ENCODE measurements around the gene TBX21. TPM values are rescaled to one million over a fixed set of nuclear protein-coding genes. Genes with fewer than 3 reads are reported as not detected.

Gene TBX21
- polyA plus RNA-seq, 3 donors from 2014 or later = 199 to 385 (median 225) TPM

- peaks cover 0 to 1% (median 0%) of the 10 kb centered on the region in 3 donors for H3K36me3 Mint-ChIP-seq
- peak overlapping the region; percentile 89 to 99 (median 91) for H3K4me3 Mint-ChIP-seq
- peak overlapping the region; percentile 92 to 99 (median 96) for H3K27ac Mint-ChIP-seq
- H3K4me1 Mint-ChIP-seq = peaks cover 89 to 93% of the 10 kb centered on the region in 2 donors
- peaks cover 26 to 65% (median 52%) of the 10 kb centered on the region in 3 donors for H3K27me3 Mint-ChIP-seq (ENCODE audit: low read depth in 3 of 3)
- peak in 1 of 3 donors; percentile 32 for DNase-seq
- no peaks in the 10 kb centered on the region for H3K9me3 Mint-ChIP-seq
These were observed 30.5 kb upstream of the TBX21 start for GRCh38 chr17:47702391-47702995.

- Mint-ChIP-seq H3K4me1 (peaks cover 92 to 93% of the 10 kb centered on the region in 2 donors), H3K27me3 (ENCODE audit: low read depth in 3 of 3) (peaks cover 26 to 65% (median 52%) of the 10 kb centered on the region in 3 donors), H3K4me3 (peak overlapping the region; percentile 76 to 99 (median 90)), H3K36me3 (peaks cover 0 to 6% (median 0%) of the 10 kb centered on the region in 3 donors), H3K27ac (peak overlapping the region; percentile 92 to 99 (median 97)), H3K9me3 (no peaks in the 10 kb centered on the region)
- peak; percentile 83 to 86 (median 83) for DNase-seq
These were observed 29.8 kb upstream of the TBX21 start for GRCh38 chr17:47703191-47703591.

- no peak for DNase-seq
- Mint-ChIP-seq H3K27ac (peak overlapping the region; percentile 92 to 99 (median 97)), H3K9me3 (no peaks in the 10 kb centered on the region), H3K4me3 (peak overlapping the region; percentile 76 to 99 (median 90)), H3K27me3 (ENCODE audit: low read depth in 3 of 3) (peaks cover 26 to 64% (median 50%) of the 10 kb centered on the region in 3 donors), H3K4me1 (peaks cover 88 to 89% of the 10 kb centered on the region in 2 donors), H3K36me3 (peaks cover 0 to 6% (median 0%) of the 10 kb centered on the region in 3 donors)
These were observed 29.4 kb upstream of the TBX21 start for GRCh38 chr17:47703671-47704070.

GRCh38 chr17:47704116-47704515, 28.9 kb upstream of the TBX21 start:
- peak; percentile 56 to 65 (median 58) for DNase-seq
- peaks cover 84% of the 10 kb centered on the region in 2 donors for H3K4me1 Mint-ChIP-seq
- H3K9me3 Mint-ChIP-seq = no peaks in the 10 kb centered on the region
- peaks cover 23 to 59% (median 46%) of the 10 kb centered on the region in 3 donors for H3K27me3 Mint-ChIP-seq (ENCODE audit: low read depth in 3 of 3)
- peak overlapping the region; percentile 92 to 99 (median 97) for H3K27ac Mint-ChIP-seq
- H3K4me3 Mint-ChIP-seq = peak overlapping the region; percentile 76 to 99 (median 90)
- H3K36me3 Mint-ChIP-seq = peaks cover 0 to 6% (median 0%) of the 10 kb centered on the region in 3 donors

- Mint-ChIP-seq H3K27me3 (ENCODE audit: low read depth in 3 of 3) (peaks cover 23 to 59% (median 44%) of the 10 kb centered on the region in 3 donors), H3K36me3 (peaks cover 3 to 6% (median 3%) of the 10 kb centered on the region in 3 donors), H3K4me3 (peak overlapping the region; percentile 76 to 99 (median 90)), H3K9me3 (no peaks in the 10 kb centered on the region), H3K27ac (peak overlapping the region; percentile 92 to 99 (median 97)), H3K4me1 (peaks cover 82% of the 10 kb centered on the region in 2 donors)
- DNase-seq = peak in 1 of 3 donors; percentile 33
These were observed 28.3 kb upstream of the TBX21 start for GRCh38 chr17:47704736-47705135.

GRCh38 chr17:47705536-47706530, 27.2 kb upstream of the TBX21 start:
- Mint-ChIP-seq H3K4me1 (peaks cover 82 to 86% of the 10 kb centered on the region in 2 donors), H3K27ac (peak overlapping the region; percentile 92 to 99 (median 97)), H3K4me3 (peak overlapping the region; percentile 76 to 99 (median 90)), H3K9me3 (no peaks in the 10 kb centered on the region), H3K36me3 (peaks cover 6 to 11% (median 10%) of the 10 kb centered on the region in 3 donors), H3K27me3 (ENCODE audit: low read depth in 3 of 3) (peaks cover 20 to 49% (median 33%) of the 10 kb centered on the region in 3 donors)
- peak in 1 of 3 donors; percentile 41 for DNase-seq

GRCh38 chr17:47707056-47707804, 25.8 kb upstream of the TBX21 start:
- Mint-ChIP-seq H3K36me3 (peaks cover 6 to 13% (median 12%) of the 10 kb centered on the region in 3 donors), H3K4me1 (peaks cover 83 to 86% of the 10 kb centered on the region in 2 donors)

GRCh38 chr17:47707884-47708283, 25.2 kb upstream of the TBX21 start:
- H3K27me3 Mint-ChIP-seq (ENCODE audit: low read depth in 3 of 3) = peaks cover 16 to 35% (median 17%) of the 10 kb centered on the region in 3 donors
- H3K4me1 Mint-ChIP-seq = peaks cover 85 to 87% of the 10 kb centered on the region in 2 donors
- no peak for DNase-seq
- H3K36me3 Mint-ChIP-seq = peaks cover 6 to 13% (median 12%) of the 10 kb centered on the region in 3 donors
- H3K27ac Mint-ChIP-seq = peak overlapping the region; percentile 92 to 99 (median 97)
- H3K9me3 Mint-ChIP-seq = no peaks in the 10 kb centered on the region
- H3K4me3 Mint-ChIP-seq = peak overlapping the region; percentile 4 to 92 (median 41)

More at GRCh38 chr17:47707056-47707804, 25.8 kb upstream of the TBX21 start:
- H3K4me3 Mint-ChIP-seq = peak overlapping the region; percentile 76 to 99 (median 90)
- no peak for DNase-seq
- H3K27me3 Mint-ChIP-seq (ENCODE audit: low read depth in 3 of 3) = peaks cover 16 to 40% (median 21%) of the 10 kb centered on the region in 3 donors
- no peaks in the 10 kb centered on the region for H3K9me3 Mint-ChIP-seq
- H3K27ac Mint-ChIP-seq = peak overlapping the region; percentile 92 to 99 (median 97)

GRCh38 chr17:47708312-47708863, 24.6 kb upstream of the TBX21 start:
- H3K4me1 Mint-ChIP-seq = peaks cover 87% of the 10 kb centered on the region in 2 donors
- H3K36me3 Mint-ChIP-seq = peaks cover 6 to 13% (median 12%) of the 10 kb centered on the region in 3 donors

GRCh38 chr17:47708864-47709541, 24.0 kb upstream of the TBX21 start:
- peaks cover 87% of the 10 kb centered on the region in 2 donors for H3K4me1 Mint-ChIP-seq
- no peak overlapping the region for H3K4me3 Mint-ChIP-seq
- H3K27me3 Mint-ChIP-seq (ENCODE audit: low read depth in 3 of 3) = peaks cover 8 to 26% (median 10%) of the 10 kb centered on the region in 3 donors
- H3K36me3 Mint-ChIP-seq = peaks cover 6 to 13% (median 12%) of the 10 kb centered on the region in 3 donors
- DNase-seq = no peak
- no peaks in the 10 kb centered on the region for H3K9me3 Mint-ChIP-seq
- H3K27ac Mint-ChIP-seq = peak overlapping the region in 1 of 6 donors; percentile 74

More at GRCh38 chr17:47708312-47708863, 24.6 kb upstream of the TBX21 start:
- Mint-ChIP-seq H3K27ac (peak overlapping the region in 1 of 6 donors; percentile 26), H3K4me3 (no peak overlapping the region), H3K27me3 (ENCODE audit: low read depth in 3 of 3) (peaks cover 11 to 30% (median 13%) of the 10 kb centered on the region in 3 donors), H3K9me3 (no peaks in the 10 kb centered on the region)
- DNase-seq = no peak

GRCh38 chr17:47709594-47709993, 23.4 kb upstream of the TBX21 start:
- peak overlapping the region in 3 of 5 donors; percentile 6 to 41 (median 30) for H3K4me3 Mint-ChIP-seq
- peaks cover 6 to 13% (median 12%) of the 10 kb centered on the region in 3 donors for H3K36me3 Mint-ChIP-seq
- peaks cover 87% of the 10 kb centered on the region in 2 donors for H3K4me1 Mint-ChIP-seq
- DNase-seq = no peak
- peaks cover 13 to 25% (median 14%) of the 10 kb centered on the region in 3 donors for H3K27me3 Mint-ChIP-seq (ENCODE audit: low read depth in 3 of 3)
- H3K9me3 Mint-ChIP-seq = no peaks in the 10 kb centered on the region
- peak overlapping the region; percentile 36 to 99 (median 54) for H3K27ac Mint-ChIP-seq
